Cardiac fibroblast (primary cell): ENCODE results near the gene DAB2IP.

Source experiments
- DNase-seq, 2 donors: peaks; one replicate each; pipeline versions ENCODE4 v3.0.0 to v3.0.0-alpha.2; 2010; ENCODE audit warnings: low read depth in 2 of 2
- H3K4me3 ChIP-seq, 2 donors: replicated peaks in 1 of 2; 1 replicate in 1 of 2; 2 replicates in 1 of 2; pipeline ENCODE4 v1.5.1; 2011; ENCODE audit warnings: low read depth in 2 of 2, low read length in 2 of 2, mild to moderate bottlenecking in 2 of 2, moderate library complexity in 1 of 2
- CTCF ChIP-seq: IDR thresholded peaks from one replicate; pipeline ENCODE4 v1.5.1; 2011; ENCODE audit warnings: low read depth, mild to moderate bottlenecking, low read length, inconsistent platforms

The DAB2IP gene

DNA sequence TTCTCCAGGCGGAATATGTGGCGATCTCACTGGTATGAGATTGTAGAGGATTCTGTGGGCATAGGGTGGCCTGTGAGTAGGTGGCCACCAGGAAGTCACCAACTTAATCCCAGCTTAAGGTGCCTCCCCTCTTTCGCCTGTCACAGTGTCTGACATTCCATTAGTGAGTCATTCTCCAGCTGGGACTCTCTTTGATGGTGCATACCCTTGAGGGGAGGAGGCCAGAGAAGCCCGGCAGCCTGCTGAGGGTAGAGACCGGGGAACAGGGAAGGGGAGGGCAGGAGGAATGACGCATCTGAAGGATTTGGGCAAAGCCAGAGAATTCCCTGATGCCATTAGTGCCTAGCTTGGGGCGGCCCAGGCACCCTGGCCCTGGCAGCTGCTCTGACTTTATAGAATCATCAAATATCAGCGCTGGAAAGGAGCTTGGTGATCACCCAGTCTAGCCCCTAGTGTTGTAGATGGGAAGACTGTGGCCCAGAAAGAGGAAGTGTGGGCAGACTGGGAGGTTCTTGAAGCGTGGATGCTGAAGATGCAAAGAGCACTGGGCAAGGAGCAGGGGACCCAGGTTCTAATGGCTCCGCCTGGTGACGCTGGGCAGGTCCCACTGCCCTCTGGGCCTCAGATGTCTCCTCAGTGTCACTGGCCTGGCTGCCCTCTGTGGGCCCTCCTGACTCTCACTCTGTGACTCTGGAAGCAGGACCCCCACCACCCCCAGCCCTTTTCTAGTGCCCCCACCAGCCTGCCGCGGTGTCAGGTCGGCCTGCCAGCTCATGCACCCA, 41.4 kb downstream of the DAB2IP start:
- H3K4me3 ChIP-seq, result no peak overlapping the region
- DNase-seq, result peak in 1 of 2 donors; percentile 32
- no peak for TF ChIP-seq CTCF

- no peak for DNase-seq
- TF ChIP-seq CTCF, result no peak
- H3K4me3 ChIP-seq, result no peak overlapping the region
Observed at GRCh38 chr9:121693388-121693670, 41.9 kb downstream of the DAB2IP start.

GRCh38 chr9:121694001-121694400, 42.6 kb downstream of the DAB2IP start:
- DNase-seq, result no peak
- no peak for TF ChIP-seq CTCF

DNA sequence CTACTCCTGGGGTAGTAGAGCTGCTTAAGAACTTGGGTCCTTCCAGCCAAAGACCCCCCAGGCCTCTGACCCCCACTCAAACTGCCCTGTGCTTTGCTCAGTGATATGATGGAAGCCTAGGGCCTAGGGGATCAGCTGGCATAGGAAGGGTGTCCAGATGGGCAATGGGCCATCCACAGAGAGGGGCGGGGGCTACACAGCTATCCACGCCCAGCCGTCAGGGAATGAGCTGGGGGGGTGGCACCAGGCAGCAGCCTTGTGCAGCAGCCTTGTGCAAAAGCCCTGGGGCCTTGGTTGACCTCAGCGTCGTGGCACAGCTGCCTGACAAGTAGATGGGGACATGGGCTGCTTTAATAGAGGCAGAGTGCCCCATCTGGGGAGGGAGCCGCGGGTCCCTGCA, 43.2 kb downstream of the DAB2IP start:
- DNase-seq, result no peak
- no peak overlapping the region for H3K4me3 ChIP-seq
- TF ChIP-seq CTCF, result no peak

More at GRCh38 chr9:121694001-121694400, 42.6 kb downstream of the DAB2IP start:
- no peak overlapping the region for H3K4me3 ChIP-seq

DNA sequence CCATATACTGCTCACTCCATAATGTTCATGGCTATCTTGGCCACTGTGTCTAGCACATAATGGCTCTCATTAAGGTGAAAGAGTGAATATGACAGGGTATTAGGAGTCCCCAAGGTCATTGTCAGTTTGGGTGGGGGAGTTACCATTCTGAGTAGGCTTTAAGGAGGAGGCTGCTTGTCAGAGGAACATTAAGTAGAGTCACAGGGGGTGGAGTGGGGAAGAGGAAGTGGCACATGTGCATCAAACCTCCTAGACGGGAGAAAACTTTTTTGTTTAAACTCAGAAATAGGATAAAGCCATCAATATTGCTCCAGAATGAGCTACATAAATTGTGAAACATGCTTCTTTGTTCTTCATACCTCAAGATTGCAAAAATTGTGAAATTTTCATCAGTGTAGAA, 45.5 kb downstream of the DAB2IP start:
- TF ChIP-seq CTCF, result no peak
- no peak for DNase-seq
- no peak overlapping the region for H3K4me3 ChIP-seq

- peak overlapping the region; percentile 58 to 63 for H3K4me3 ChIP-seq
- DNase-seq, result peak; percentile 38 to 56
- TF ChIP-seq CTCF, result no peak
Observed at GRCh38 chr9:121698627-121699570, 47.5 kb downstream of the DAB2IP start.
